ENCODE data around the gene RBM48.

Gene RBM48

GRCh38 chr7:92546856-92547497 is 18.4 kb downstream of the RBM48 start:
- no peak overlapping the region for H3K4me3 ChIP-seq (ENCODE audit: low read length)
- TF ChIP-seq CTCF (IDR thresholded peaks at IDR 0.05; ENCODE audit: insufficient read depth, low read depth, low read length, missing control alignments) = no peak
- no peak for DNase-seq (ENCODE audit: low read depth)

DNA sequence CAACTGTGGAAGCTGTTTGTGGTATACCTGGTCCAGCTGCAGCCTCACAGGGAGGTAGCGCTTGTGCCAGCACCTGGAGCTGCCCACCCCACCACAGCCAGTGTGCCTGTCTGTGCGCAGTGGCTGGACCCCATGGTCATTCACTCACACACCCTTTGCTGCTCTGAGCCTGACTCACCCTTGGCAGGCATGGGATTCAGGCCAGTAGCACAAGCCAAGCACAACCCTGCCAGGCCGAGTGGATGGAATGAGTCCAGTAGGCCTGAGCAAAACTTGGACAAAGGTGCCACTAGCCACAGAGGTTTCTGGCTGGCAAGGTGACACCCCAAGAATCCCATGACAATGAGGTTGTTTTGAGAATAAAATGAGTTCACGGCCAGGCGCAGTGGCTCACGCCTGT is 19.0 kb downstream of the RBM48 start:
- H3K4me3 ChIP-seq (ENCODE audit: low read length) = no peak overlapping the region
- no peak for TF ChIP-seq CTCF (IDR thresholded peaks at IDR 0.05; ENCODE audit: insufficient read depth, low read depth, low read length, missing control alignments)
- no peak for DNase-seq (ENCODE audit: low read depth)

DNA sequence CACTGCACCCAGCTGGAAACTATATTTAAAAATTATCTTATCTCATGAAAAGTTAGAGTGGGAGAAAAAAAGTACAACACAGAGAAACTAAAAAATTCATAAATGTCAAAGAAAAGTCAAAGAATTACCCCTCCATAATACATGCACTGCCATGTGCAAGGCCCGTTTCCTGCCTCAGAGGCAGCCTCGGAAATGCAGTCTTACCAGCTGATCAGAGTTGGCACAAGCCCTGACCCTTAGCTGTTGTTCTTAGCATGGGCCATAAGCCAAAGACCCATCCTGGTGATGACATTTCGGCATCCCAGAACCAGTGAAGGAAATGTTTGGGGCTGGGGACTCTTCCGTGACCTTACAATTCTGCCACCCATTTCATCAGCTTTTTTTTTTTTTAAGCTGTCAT is 21.6 kb downstream of the RBM48 start:
- DNase-seq (ENCODE audit: low read depth) = no peak
- H3K4me3 ChIP-seq (ENCODE audit: low read length) = no peak overlapping the region
- TF ChIP-seq CTCF (IDR thresholded peaks at IDR 0.05; ENCODE audit: insufficient read depth, low read depth, low read length, missing control alignments) = no peak

DNA sequence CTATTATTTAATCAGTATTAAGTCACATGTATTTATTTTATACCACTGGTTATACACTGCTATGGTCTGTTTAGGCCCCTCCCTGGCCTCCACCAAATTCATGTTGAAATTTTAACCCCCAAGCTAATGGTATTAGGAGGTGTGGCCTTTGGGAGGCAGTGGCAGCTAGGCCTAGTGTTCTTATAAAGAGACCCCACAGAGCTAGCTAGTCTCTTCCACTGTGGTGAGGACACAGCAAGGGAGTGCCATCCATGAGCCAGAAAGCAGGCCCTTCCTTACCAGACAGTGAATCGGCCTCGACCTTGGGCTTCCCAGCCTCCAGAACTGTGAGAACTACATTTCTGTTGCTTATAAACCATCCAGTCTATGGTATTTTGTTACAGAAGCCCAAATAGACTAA is 28.7 kb downstream of the RBM48 start:
- TF ChIP-seq CTCF (IDR thresholded peaks at IDR 0.05; ENCODE audit: insufficient read depth, low read depth, low read length, missing control alignments) = no peak
- DNase-seq (ENCODE audit: low read depth) = no peak
- no peak overlapping the region for H3K4me3 ChIP-seq (ENCODE audit: low read length)

DNA sequence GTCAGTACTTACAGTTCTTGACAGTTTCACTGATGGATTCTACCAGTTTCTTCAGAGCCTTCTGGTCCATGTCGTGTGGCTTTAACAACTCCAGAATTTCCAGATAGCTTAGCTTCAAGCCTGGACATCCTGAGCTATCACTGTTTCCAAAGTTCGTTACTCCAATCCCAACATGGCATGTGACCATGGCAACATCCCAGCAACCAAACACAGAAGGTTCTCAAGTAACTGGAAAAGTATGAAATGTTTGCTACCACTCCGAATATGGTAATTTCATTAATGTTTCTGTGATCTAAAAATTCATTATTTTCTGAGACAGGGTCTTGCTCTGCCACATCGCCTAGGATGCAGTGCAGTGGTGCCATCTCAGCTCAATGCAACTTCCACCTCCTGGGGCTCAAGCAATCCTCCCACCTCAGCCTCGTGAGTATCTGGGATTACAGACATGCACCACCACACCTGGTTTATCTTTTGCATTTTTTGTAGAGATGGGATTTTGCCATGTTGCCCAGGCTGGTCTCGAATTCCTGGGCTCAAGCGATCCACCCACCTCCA is 29.3 kb downstream of the RBM48 start:
- no peak for TF ChIP-seq CTCF (IDR thresholded peaks at IDR 0.05; ENCODE audit: insufficient read depth, low read depth, low read length, missing control alignments)
- H3K4me3 ChIP-seq (ENCODE audit: low read length) = no peak overlapping the region
- no peak for DNase-seq (ENCODE audit: low read depth)

GRCh38 chr7:92560602-92561001 is 32.0 kb downstream of the RBM48 start:
- no peak for DNase-seq (ENCODE audit: low read depth)
- H3K4me3 ChIP-seq (ENCODE audit: low read length) = no peak overlapping the region
- TF ChIP-seq CTCF (IDR thresholded peaks at IDR 0.05; ENCODE audit: insufficient read depth, low read depth, low read length, missing control alignments) = no peak

DNA sequence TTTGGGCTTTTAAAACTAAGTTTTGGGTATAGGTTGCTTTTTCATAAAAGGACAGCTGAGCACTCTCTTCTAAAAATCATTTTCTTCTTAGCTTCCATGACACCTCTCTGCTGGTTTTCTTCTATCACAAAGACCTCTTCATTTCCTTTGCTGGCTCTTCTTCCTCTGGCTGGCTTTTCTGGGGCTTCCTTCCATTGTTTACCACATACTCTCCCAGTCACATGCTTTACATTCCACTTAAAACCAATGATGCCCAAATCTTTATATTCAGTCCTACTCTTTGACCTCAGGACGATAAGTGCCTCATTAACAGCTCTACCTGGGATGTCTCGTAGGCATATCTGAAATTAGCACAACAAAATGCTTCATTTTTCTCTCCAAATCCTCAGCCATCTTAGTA is 34.8 kb downstream of the RBM48 start:
- no peak overlapping the region for H3K4me3 ChIP-seq (ENCODE audit: low read length)
- DNase-seq (ENCODE audit: low read depth) = no peak
- TF ChIP-seq CTCF (IDR thresholded peaks at IDR 0.05; ENCODE audit: insufficient read depth, low read depth, low read length, missing control alignments) = no peak
